Ovary (tissue), 9 donors: ENCODE results near the gene TSHZ2. TPM values are rescaled to one million over a fixed set of nuclear protein-coding genes. Genes with fewer than 3 reads are reported as not detected.

ENCODE experiments used
- DNase-seq, 5 donors: peaks; one replicate each; pipeline ENCODE4 v3.0.0-alpha.2; 2019 to 2020
- H3K27ac ChIP-seq, 2 donors: fragments of 200-600 bp; one replicate each; pipeline versions ENCODE4 v1.5.1 to v1.8.0; 2019 to 2022
- H3K27me3 ChIP-seq: fragments of 200-600 bp; one replicate; pipeline ENCODE4 v1.8.0; 2022
- H3K36me3 ChIP-seq: fragments of 200-600 bp; sonication (generic); one replicate; pipeline ENCODE4 v1.5.1; 2019
- H3K4me1 ChIP-seq: one replicate; pipeline ENCODE4 v1.8.1; 2013; ENCODE audit warnings: mild to moderate bottlenecking, moderate library complexity; ENCODE audit not compliant: insufficient read depth
- H3K4me3 ChIP-seq: fragments of 200-600 bp; sonication (generic); one replicate; pipeline ENCODE4 v1.5.1; 2017
- H3K9me3 ChIP-seq, 2 donors: fragments of 200-600 bp in 1 of 2; sonication (generic) in 1 of 2; one replicate each; pipeline versions ENCODE4 v1.5.1 to v1.8.1; 2013 to 2019; ENCODE audit warnings: mild to moderate bottlenecking in 1 of 2, moderate library complexity in 1 of 2
- EP300 ChIP-seq: sonication (generic); formaldehyde crosslinking; IDR thresholded peaks from one replicate; pipeline ENCODE4 v1.6.1; 2017; ENCODE audit warnings: antibody characterized with exemption
- POLR2A ChIP-seq: fragments of 450-650 bp; IDR thresholded peaks from one replicate; pipeline ENCODE4 v1.6.1; 2017; ENCODE audit warnings: antibody characterized with exemption, mild to moderate bottlenecking, moderate library complexity
- WGBS, 3 donors: extraction: QIAGEN DNeasy Blood & Tissue Kit in 1 of 3; methylation state at CpG; one replicate each; pipeline versions ENCODE4 v1.1.5 to v1.1.7; 2013 to 2017; 5-methylcytosine and 5-hydroxymethylcytosine counted together
- intact Hi-C, 4 donors: fragments of 100-400 bp; cut with DNase I; formaldehyde crosslinking; loops; one replicate each; pipeline versions ENCODE4 v1.11.0 to v1.15.1; 2022 to 2023
- polyA plus RNA-seq, 2 donors: library from polyadenylated mRNA; stranded (reverse); fragments of 200-250 nt in 1 of 2; fragments of 350-450 nt in 1 of 2; fragmentation: Illumina TruSeq in 1 of 2; extraction: RNeasy Lipid Tissue Mini Kit (QIAGEN cat#74804) in 1 of 2; gene quantifications; one replicate each; pipeline ENCODE4 v1.2.3, GENCODE V29; 2013 to 2014
- total RNA-seq, 7 donors: library from RNA; depleted of rRNA in 2 of 7; stranded (reverse); fragments of >200 nt in 2 of 7; fragmentation: NEBNext Ultra II Directional in 3 of 7; extraction: Animal tissue kit (Norgen Biotek cat#: 25700) in 3 of 7; gene quantifications; one replicate each; pipeline versions ENCODE4 v1.1.0 to v1.2.4, GENCODE V29; 2016 to 2023
- TF ChIP-seq, protein P1 (sequence below), 3 donors: fragments of 450-650 bp in 2 of 3; fragments of 200-600 bp in 1 of 3; IDR thresholded peaks; one replicate each; pipeline versions ENCODE4 v1.5.1 to v1.8.0; 2016 to 2022; ENCODE audit warnings: antibody characterized with exemption in 3 of 3, mild to moderate bottlenecking in 1 of 3
- donor health status: DM: no; HTN: no; CAD: no; lungs with moderate emphysema.
- donor health status: DM: no; HTN: no; CAD: no.
- donor health status: Bipolar disorder and iron deficiency.
- donor health status: DM: yes; HTN: yes; CAD: no.
- donor health status: DM: no; HTN: no; CAD: no.
- donor health status: DM: yes; HTN: yes; CAD: no.

TSHZ2 gene
- total and polyA plus RNA-seq, 9 donors = 18.2 to 113 (median 40.2) TPM

GRCh38 chr20:53099856-53100255 lies 127.7 kb downstream of the TSHZ2 start:
- TF ChIP-seq POLR2A (no peak), EP300 (no peak)
- TF ChIP-seq, protein P1, sequence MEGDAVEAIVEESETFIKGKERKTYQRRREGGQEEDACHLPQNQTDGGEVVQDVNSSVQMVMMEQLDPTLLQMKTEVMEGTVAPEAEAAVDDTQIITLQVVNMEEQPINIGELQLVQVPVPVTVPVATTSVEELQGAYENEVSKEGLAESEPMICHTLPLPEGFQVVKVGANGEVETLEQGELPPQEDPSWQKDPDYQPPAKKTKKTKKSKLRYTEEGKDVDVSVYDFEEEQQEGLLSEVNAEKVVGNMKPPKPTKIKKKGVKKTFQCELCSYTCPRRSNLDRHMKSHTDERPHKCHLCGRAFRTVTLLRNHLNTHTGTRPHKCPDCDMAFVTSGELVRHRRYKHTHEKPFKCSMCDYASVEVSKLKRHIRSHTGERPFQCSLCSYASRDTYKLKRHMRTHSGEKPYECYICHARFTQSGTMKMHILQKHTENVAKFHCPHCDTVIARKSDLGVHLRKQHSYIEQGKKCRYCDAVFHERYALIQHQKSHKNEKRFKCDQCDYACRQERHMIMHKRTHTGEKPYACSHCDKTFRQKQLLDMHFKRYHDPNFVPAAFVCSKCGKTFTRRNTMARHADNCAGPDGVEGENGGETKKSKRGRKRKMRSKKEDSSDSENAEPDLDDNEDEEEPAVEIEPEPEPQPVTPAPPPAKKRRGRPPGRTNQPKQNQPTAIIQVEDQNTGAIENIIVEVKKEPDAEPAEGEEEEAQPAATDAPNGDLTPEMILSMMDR (IDR thresholded peaks at IDR 0.05) = no peak
- no peak for DNase-seq
- WGBS, 3 donors = 56 to 64% (median 58%) methylated on average over 2 of the region's 2 CpGs

DNA sequence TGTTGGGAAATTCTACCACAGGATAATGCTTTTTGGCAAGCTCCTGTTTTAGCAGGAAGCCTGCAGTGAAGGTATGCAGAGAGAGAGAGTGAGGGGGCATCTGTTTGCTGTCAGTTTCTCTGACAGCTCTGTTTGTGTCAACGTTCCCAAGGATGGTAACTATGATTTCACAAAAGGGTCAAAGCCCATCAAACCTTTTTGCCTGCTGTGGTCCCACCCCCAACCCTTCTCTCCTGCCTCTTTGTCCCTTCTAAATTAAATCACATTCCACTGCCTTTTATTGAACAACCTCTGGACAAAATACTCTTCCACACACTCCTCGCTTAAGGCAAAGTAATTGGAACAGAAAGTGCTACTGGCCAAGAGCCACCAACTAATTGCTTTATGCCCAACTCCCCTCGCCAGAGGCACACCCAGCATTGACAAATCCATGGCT lies 128.3 kb downstream of the TSHZ2 start:
- Histone ChIP-seq H3K4me1 (no peaks in the 10 kb centered on the region), H3K4me3 (no peak overlapping the region), H3K27ac (no peak overlapping the region), H3K27me3 (no peaks in the 10 kb centered on the region), H3K36me3 (no peaks in the 10 kb centered on the region), H3K9me3 (no peaks in the 10 kb centered on the region)
- TF ChIP-seq POLR2A (no peak), EP300 (no peak)
- TF ChIP-seq, protein P1 (IDR thresholded peaks at IDR 0.05) = no peak
- intact Hi-C loops = no loop called here
- WGBS, 3 donors = 26 to 33% (median 31%) methylated on average over 3 of the region's 3 CpGs
- no peak for DNase-seq

More at GRCh38 chr20:53099856-53100255, 127.7 kb downstream of the TSHZ2 start:
- H3K27ac ChIP-seq = no peak overlapping the region
- H3K27me3 ChIP-seq = no peaks in the 10 kb centered on the region
- no peak overlapping the region for H3K4me3 ChIP-seq
- no peaks in the 10 kb centered on the region for H3K9me3 ChIP-seq
- H3K4me1 ChIP-seq = no peaks in the 10 kb centered on the region
- intact Hi-C loops = loop anchor here in 1 of 4 donors (5.0 kb wide), 1 partner anchor 37 kb away; no protein-coding TSS in a partner anchor
- H3K36me3 ChIP-seq = no peaks in the 10 kb centered on the region

- Histone ChIP-seq H3K36me3 (no peaks in the 10 kb centered on the region), H3K9me3 (no peaks in the 10 kb centered on the region), H3K4me3 (no peak overlapping the region), H3K27ac (no peak overlapping the region), H3K4me1 (no peaks in the 10 kb centered on the region), H3K27me3 (no peaks in the 10 kb centered on the region)
- no peak for TF ChIP-seq POLR2A
- TF ChIP-seq EP300 = no peak
- TF ChIP-seq, protein P1 (IDR thresholded peaks at IDR 0.05) = no peak
- DNase-seq = no peak
- WGBS, 3 donors = 86 to 97% (median 95%) methylated on average over 6 of the region's 6 CpGs
- intact Hi-C loops = no loop called here
Observed at GRCh38 chr20:53101992-53102760, 130.0 kb downstream of the TSHZ2 start.

GRCh38 chr20:53103124-53103523 lies 131.0 kb downstream of the TSHZ2 start:
- no peak overlapping the region for H3K27ac ChIP-seq
- 51 to 66% (median 63%) methylated on average over 1 of the region's 1 CpG for WGBS, 3 donors

More at GRCh38 chr20:53103124-53103523, 131.0 kb downstream of the TSHZ2 start:
- Histone ChIP-seq H3K4me1 (no peaks in the 10 kb centered on the region), H3K36me3 (no peaks in the 10 kb centered on the region), H3K27me3 (no peaks in the 10 kb centered on the region), H3K4me3 (no peak overlapping the region), H3K9me3 (no peaks in the 10 kb centered on the region)
- intact Hi-C loops = no loop called here
- DNase-seq = no peak
- TF ChIP-seq, protein P1 (IDR thresholded peaks at IDR 0.05) = no peak
- TF ChIP-seq EP300 = no peak
- TF ChIP-seq POLR2A = no peak
